WTC11 (cell line): Measurements from ENCODE around the gene DNAH14. TPM values are rescaled to one million over a fixed set of nuclear protein-coding genes. Genes with fewer than 3 reads are reported as not detected.
"Not testable (repeated sequence)": the region's sequence is repeated elsewhere in the genome, so short reads cannot be mapped to it uniquely, and the experiment has no call there.

ENCODE experiments used
- ATAC-seq: fragments of 200-7000 bp; cut with Tn5 transposase; 2 replicates; pipeline ENCODE4 v1.10.0; 2021; ENCODE audit warnings: mild to moderate bottlenecking, moderate library complexity
- CTCF ChIA-PET: fragments of 300-600 bp; sonication (Branson Sonifier 250); formaldehyde crosslinking; loops from one replicate; lab custom pipeline; 2021; ENCODE audit warnings: antibody characterized with exemption; lab: Charles Lee
- POLR2A ChIA-PET: fragments of 350-600 bp; sonication (Branson Sonifier 250); formaldehyde crosslinking; loops from one replicate; lab custom pipeline; 2021; ENCODE audit warnings: antibody characterized with exemption; lab: Charles Lee
- DNase-seq: peaks from one replicate; pipeline ENCODE4 v3.0.0; 2021; ENCODE audit warnings: low spot score
- H3K27ac Mint-ChIP-seq: 2 replicates; pipeline ENCODE4 v1.8.0; 2021; ENCODE audit warnings: mixed read lengths
- H3K27me3 Mint-ChIP-seq: 2 replicates; pipeline ENCODE4 v1.8.0; 2021; ENCODE audit warnings: low read depth, mild to moderate bottlenecking, moderate library complexity, mixed read lengths
- H3K36me3 Mint-ChIP-seq: 2 replicates; pipeline ENCODE4 v1.8.0; 2021; ENCODE audit warnings: mixed read lengths
- H3K4me1 Mint-ChIP-seq: 2 replicates; pipeline ENCODE4 v1.8.0; 2022; ENCODE audit warnings: mixed read lengths
- H3K4me3 Mint-ChIP-seq: 2 replicates; pipeline ENCODE4 v1.8.0; 2021; ENCODE audit warnings: mild to moderate bottlenecking, moderate library complexity, mixed read lengths
- H3K9me3 Mint-ChIP-seq: 2 replicates; pipeline ENCODE4 v1.8.0; 2021; ENCODE audit warnings: mixed read lengths
- CREM ChIP-seq: sonication (generic); formaldehyde crosslinking; IDR thresholded peaks from 2 replicates; pipeline ENCODE4 v1.8.1; 2022; ENCODE audit warnings: mild to moderate bottlenecking, missing genetic modification reagents, moderate library complexity
- ELF4 ChIP-seq: sonication (generic); formaldehyde crosslinking; IDR thresholded peaks from 2 replicates; pipeline ENCODE4 v1.8.1; 2022; ENCODE audit warnings: low read depth, mild to moderate bottlenecking, moderate library complexity, missing genetic modification reagents
- ERG ChIP-seq: fragments of 250-450 bp; sonication (Bioruptor Pico); IDR thresholded peaks from 2 replicates; pipeline ENCODE4 v1.8.0; 2021; ENCODE audit warnings: mild to moderate bottlenecking
- GRHL2 ChIP-seq: fragments of 250-450 bp; sonication (Bioruptor Pico); IDR thresholded peaks from 2 replicates; pipeline ENCODE4 v1.8.0; 2022; ENCODE audit warnings: mild to moderate bottlenecking, moderate library complexity; ENCODE audit not compliant: insufficient replicate concordance, severe bottlenecking
- HMGA2 ChIP-seq: fragments of 250-450 bp; sonication (Bioruptor Pico); IDR thresholded peaks from 2 replicates; pipeline ENCODE4 v1.4.0; 2021; ENCODE audit warnings: mild to moderate bottlenecking, moderate library complexity
- IRF1 ChIP-seq: sonication (generic); formaldehyde crosslinking; IDR thresholded peaks from 2 replicates; pipeline ENCODE4 v1.8.0; 2023; ENCODE audit warnings: missing genetic modification reagents
- JAZF1 ChIP-seq: fragments of 250-450 bp; sonication (Bioruptor Pico); IDR thresholded peaks from 2 replicates; pipeline ENCODE4 v1.9.0; 2021; ENCODE audit warnings: moderate library complexity, mild to moderate bottlenecking, inconsistent platforms
- PRDM15 ChIP-seq: sonication (generic); formaldehyde crosslinking; IDR thresholded peaks from 2 replicates; pipeline ENCODE4 v1.8.0; 2022; ENCODE audit warnings: missing genetic modification reagents
- SMAD4 ChIP-seq: sonication (generic); formaldehyde crosslinking; IDR thresholded peaks from 2 replicates; pipeline ENCODE4 v1.8.0; 2022; ENCODE audit warnings: mild to moderate bottlenecking, missing genetic modification reagents
- SOX15 ChIP-seq: fragments of 250-450 bp; sonication (Bioruptor Pico); IDR thresholded peaks from 2 replicates; pipeline ENCODE4 v1.9.0; 2021; ENCODE audit warnings: mild to moderate bottlenecking
- ZNF263 ChIP-seq: sonication (generic); formaldehyde crosslinking; IDR thresholded peaks from 2 replicates; pipeline ENCODE4 v1.8.1; 2022; ENCODE audit warnings: low read depth, mild to moderate bottlenecking, moderate library complexity, missing genetic modification reagents
- ZNF416 ChIP-seq: fragments of 250-450 bp; sonication (Bioruptor Pico); IDR thresholded peaks from 2 replicates; pipeline ENCODE4 v1.9.0; 2021; ENCODE audit warnings: mild to moderate bottlenecking, inconsistent platforms
- total RNA-seq: library from RNA; stranded (reverse); gene quantifications from 3 replicates; pipeline ENCODE4 v1.2.3, GENCODE V29; 2021
- TF ChIP-seq, protein P1 (sequence below): fragments of 200-600 bp; IDR thresholded peaks from 2 replicates; pipeline ENCODE4 v1.8.0; 2022; ENCODE audit warnings: antibody characterized with exemption
- TF ChIP-seq, protein P2 (sequence below): fragments of 250-450 bp; sonication (Bioruptor Pico); conservative IDR thresholded peaks from 2 replicates; pipeline ENCODE4 v1.9.0; 2021; ENCODE audit warnings: mild to moderate bottlenecking
- TF ChIP-seq, protein P3 (sequence below): sonication (generic); formaldehyde crosslinking; IDR thresholded peaks from 2 replicates; pipeline ENCODE4 v1.8.1; 2022; ENCODE audit warnings: mild to moderate bottlenecking, missing genetic modification reagents, moderate library complexity, borderline replicate concordance
- TF ChIP-seq, protein P4 (sequence below): sonication (generic); formaldehyde crosslinking; IDR thresholded peaks from 2 replicates; pipeline ENCODE4 v1.8.1; 2022; ENCODE audit warnings: low read depth, missing genetic modification reagents, borderline replicate concordance
- TF ChIP-seq, protein P5 (sequence below): sonication (generic); formaldehyde crosslinking; IDR thresholded peaks from 2 replicates; pipeline ENCODE4 v1.8.0; 2022; ENCODE audit warnings: mild to moderate bottlenecking, missing genetic modification reagents
- TF ChIP-seq, protein P6 (sequence below): fragments of 250-450 bp; sonication (Bioruptor Pico); IDR thresholded peaks from 2 replicates; pipeline ENCODE4 v1.9.0; 2021; ENCODE audit warnings: moderate library complexity, mild to moderate bottlenecking, inconsistent platforms, borderline replicate concordance

Gene DNAH14
- total RNA-seq, 1 experiment from 2014 or later = 34.1 TPM

GRCh38 chr1:225146478-225146877 is 217.0 kb downstream of the DNAH14 start:
- ChIA-PET POLR2A (no interaction called here), CTCF (no interaction called here)
- ATAC-seq = peak; percentile 89

DNA sequence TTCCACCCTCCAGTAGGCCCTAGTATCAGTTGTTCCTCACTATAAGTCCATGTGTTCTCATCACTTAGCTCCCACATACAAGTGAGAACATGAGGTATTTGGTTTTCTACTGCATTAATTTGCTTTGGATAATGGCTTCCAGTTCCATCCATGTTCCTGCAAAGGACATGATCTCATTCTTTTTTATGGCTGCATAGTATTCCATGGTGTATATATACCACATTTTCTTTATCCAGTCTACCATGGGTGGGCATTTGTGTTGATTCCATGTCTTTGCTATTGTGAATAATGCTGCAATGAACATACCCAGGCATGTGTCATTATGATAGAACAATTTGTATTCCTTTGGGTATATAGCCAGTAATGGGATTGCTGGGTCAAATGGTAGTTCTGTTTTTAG is 218.3 kb downstream of the DNAH14 start:
- CTCF ChIA-PET, H3K4me3 Mint-ChIP-seq, POLR2A ChIA-PET, DNase-seq, ATAC-seq, H3K27me3 Mint-ChIP-seq, H3K4me1 Mint-ChIP-seq, H3K36me3 Mint-ChIP-seq, H3K9me3 Mint-ChIP-seq, H3K27ac Mint-ChIP-seq: not testable (repeated sequence)

More at GRCh38 chr1:225146478-225146877, 217.0 kb downstream of the DNAH14 start:
- peak; percentile 20 for DNase-seq
- H3K27ac Mint-ChIP-seq = no peak overlapping the region
- TF ChIP-seq ERG (no peak), SMAD4 (CRISPR knock-in tag) (no peak), SOX15 (no peak)
- TF ChIP-seq, protein P1, sequence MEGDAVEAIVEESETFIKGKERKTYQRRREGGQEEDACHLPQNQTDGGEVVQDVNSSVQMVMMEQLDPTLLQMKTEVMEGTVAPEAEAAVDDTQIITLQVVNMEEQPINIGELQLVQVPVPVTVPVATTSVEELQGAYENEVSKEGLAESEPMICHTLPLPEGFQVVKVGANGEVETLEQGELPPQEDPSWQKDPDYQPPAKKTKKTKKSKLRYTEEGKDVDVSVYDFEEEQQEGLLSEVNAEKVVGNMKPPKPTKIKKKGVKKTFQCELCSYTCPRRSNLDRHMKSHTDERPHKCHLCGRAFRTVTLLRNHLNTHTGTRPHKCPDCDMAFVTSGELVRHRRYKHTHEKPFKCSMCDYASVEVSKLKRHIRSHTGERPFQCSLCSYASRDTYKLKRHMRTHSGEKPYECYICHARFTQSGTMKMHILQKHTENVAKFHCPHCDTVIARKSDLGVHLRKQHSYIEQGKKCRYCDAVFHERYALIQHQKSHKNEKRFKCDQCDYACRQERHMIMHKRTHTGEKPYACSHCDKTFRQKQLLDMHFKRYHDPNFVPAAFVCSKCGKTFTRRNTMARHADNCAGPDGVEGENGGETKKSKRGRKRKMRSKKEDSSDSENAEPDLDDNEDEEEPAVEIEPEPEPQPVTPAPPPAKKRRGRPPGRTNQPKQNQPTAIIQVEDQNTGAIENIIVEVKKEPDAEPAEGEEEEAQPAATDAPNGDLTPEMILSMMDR = no peak
- TF ChIP-seq, protein P2, sequence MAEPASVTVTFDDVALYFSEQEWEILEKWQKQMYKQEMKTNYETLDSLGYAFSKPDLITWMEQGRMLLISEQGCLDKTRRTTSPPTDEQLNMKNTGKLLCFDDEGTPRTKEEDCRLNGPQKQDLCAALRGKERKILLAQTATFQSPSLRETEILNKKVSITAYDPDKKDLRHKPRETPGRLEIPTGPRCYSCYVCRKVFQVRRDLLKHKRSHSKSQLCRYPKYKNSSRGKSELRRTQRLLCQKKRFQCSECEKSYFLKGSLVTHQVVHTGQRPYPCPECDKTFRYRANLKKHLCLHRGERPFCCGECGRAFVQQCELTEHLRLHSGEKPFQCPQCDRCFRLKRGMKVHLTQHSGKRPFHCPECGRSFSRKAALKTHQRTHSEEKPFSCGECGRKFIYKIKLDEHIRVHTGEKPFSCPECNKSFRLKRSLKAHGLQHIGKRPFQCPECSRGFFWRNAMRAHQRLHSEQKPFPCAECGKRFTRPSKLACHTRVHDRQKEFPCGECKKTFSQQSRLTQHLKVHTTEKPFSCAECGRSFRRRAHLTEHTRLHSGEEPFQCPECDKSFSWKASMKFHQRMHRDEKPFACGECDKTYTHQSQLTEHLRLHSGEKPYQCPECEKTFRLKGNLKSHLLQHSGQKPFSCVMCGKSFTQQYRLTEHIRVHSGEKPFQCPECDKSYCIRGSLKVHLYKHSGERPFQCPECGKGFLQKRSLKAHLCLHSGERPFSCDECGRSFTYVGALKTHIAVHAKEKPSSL (CRISPR knock-in tag) = no peak
- TF ChIP-seq, protein P3, sequence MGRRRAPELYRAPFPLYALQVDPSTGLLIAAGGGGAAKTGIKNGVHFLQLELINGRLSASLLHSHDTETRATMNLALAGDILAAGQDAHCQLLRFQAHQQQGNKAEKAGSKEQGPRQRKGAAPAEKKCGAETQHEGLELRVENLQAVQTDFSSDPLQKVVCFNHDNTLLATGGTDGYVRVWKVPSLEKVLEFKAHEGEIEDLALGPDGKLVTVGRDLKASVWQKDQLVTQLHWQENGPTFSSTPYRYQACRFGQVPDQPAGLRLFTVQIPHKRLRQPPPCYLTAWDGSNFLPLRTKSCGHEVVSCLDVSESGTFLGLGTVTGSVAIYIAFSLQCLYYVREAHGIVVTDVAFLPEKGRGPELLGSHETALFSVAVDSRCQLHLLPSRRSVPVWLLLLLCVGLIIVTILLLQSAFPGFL (CRISPR knock-in tag) = no peak
- H3K4me1 Mint-ChIP-seq = peaks cover 7% of the 10 kb centered on the region
- peaks cover 5% of the 10 kb centered on the region; the same call in 1 of the 2 replicates for H3K9me3 Mint-ChIP-seq
- no peaks in the 10 kb centered on the region for H3K27me3 Mint-ChIP-seq
- H3K36me3 Mint-ChIP-seq = peaks cover 3% of the 10 kb centered on the region; the same call in 1 of the 2 replicates
- H3K4me3 Mint-ChIP-seq = no peak overlapping the region

DNA sequence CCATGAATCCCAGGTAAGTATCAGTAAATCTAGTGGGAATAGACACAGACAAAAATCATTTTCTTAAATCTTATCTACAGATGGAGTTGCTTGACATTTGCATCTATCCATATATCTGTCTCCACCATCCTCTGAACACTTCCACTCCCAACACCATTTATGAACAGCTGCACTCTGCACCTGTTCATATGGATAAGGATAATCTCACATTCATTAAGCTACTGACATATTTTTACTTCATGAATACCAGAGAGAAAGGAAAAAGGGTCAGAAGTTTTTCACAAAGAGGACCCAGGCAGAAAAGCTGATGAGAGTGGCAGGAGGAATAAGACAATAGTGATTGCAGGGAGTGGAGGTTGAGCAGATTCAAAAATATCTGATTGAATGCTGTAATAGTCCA is 222.6 kb downstream of the DNAH14 start:
- Mint-ChIP-seq H3K4me1 (no peaks in the 10 kb centered on the region; the same call in 1 of the 2 replicates), H3K9me3 (peaks cover 5% of the 10 kb centered on the region; the same call in 1 of the 2 replicates), H3K27me3 (no peaks in the 10 kb centered on the region), H3K27ac (no peak overlapping the region), H3K4me3 (no peak overlapping the region), H3K36me3 (peaks cover 3% of the 10 kb centered on the region; the same call in 1 of the 2 replicates)
- CTCF ChIA-PET = no interaction called here
- ATAC-seq (no peak), DNase-seq (no peak)
- POLR2A ChIA-PET = no interaction called here
- TF ChIP-seq CREM (CRISPR knock-in tag) (no peak), IRF1 (CRISPR knock-in tag) (no peak), ZNF263 (CRISPR knock-in tag) (no peak), ELF4 (CRISPR knock-in tag) (no peak), ZNF416 (CRISPR knock-in tag) (no peak), PRDM15 (no peak), GRHL2 (CRISPR knock-in tag) (no peak), JAZF1 (no peak), HMGA2 (no peak)
- TF ChIP-seq, protein P4, sequence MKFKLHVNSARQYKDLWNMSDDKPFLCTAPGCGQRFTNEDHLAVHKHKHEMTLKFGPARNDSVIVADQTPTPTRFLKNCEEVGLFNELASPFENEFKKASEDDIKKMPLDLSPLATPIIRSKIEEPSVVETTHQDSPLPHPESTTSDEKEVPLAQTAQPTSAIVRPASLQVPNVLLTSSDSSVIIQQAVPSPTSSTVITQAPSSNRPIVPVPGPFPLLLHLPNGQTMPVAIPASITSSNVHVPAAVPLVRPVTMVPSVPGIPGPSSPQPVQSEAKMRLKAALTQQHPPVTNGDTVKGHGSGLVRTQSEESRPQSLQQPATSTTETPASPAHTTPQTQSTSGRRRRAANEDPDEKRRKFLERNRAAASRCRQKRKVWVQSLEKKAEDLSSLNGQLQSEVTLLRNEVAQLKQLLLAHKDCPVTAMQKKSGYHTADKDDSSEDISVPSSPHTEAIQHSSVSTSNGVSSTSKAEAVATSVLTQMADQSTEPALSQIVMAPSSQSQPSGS = no peak
- TF ChIP-seq, protein P5, sequence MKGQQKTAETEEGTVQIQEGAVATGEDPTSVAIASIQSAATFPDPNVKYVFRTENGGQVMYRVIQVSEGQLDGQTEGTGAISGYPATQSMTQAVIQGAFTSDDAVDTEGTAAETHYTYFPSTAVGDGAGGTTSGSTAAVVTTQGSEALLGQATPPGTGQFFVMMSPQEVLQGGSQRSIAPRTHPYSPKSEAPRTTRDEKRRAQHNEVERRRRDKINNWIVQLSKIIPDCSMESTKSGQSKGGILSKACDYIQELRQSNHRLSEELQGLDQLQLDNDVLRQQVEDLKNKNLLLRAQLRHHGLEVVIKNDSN (CRISPR knock-in tag) = no peak
- TF ChIP-seq, protein P6, sequence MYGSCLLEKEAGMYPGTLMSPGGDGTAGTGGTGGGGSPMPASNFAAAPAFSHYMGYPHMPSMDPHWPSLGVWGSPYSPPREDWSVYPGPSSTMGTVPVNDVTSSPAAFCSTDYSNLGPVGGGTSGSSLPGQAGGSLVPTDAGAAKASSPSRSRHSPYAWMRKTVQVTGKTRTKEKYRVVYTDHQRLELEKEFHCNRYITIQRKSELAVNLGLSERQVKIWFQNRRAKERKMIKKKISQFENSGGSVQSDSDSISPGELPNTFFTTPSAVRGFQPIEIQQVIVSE (CRISPR knock-in tag) = no peak
